HG02588 (cell line): ENCODE results near the gene CFAP97D2.
"Not testable (repeated sequence)": the region's sequence is repeated elsewhere in the genome, so short reads cannot be mapped to it uniquely, and the experiment has no call there.

Source experiments
- ATAC-seq: cut with Tn5 transposase; IDR thresholded peaks from one replicate; pipeline ENCODE4 v1.9.1; 2021; ENCODE audit warnings: mild to moderate bottlenecking, moderate library complexity; ENCODE audit not compliant: unreplicated experiment

The CFAP97D2 gene

DNA sequence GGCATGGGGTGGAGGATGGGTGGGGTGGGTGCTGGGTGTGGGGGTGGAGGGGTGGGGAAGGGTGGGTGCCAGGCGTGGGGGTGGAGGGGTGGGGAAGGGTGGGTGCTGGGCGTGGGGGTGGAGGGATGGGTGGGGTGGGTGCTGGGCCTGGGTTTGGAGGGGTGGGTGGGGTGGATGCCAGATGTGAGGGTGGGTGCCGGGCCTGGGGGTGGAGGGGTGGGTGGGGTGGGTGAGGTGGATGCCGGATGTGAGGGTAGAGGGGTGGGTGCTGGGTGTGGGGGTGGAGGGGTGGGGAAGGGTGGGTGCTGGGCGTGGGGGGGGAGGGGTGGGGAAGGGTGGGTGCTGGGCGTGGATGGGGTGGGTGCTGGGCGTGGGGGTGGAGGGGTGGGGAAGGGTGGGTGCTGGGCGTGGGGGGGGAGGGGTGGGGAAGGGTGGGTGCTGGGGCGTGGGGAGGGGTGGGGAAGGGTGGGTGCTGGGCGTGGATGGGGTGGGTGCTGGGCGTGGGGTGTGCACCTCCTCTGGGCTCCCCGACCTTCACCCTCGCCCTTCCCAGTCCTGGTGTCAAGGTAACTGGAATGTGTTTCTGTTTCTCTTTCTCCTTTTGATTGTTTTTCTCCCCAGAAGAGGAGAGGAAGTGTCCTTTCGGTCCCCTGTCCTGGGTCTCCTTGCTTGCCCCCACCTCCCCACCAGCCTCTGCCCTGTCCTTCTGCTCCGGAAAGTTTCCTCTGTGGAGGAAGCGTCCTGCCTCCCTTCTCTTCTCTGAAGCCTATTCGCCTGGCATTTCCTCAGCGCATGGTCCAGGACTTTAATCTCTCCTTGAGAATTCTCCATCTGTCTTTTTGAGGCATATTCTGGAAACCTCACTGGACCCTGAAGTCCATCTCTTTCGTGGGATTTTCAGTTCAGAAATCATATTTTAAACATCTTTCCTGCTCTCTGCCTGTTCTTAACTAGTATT is 22.9 kb upstream of the CFAP97D2 start:
- no peak for ATAC-seq

DNA sequence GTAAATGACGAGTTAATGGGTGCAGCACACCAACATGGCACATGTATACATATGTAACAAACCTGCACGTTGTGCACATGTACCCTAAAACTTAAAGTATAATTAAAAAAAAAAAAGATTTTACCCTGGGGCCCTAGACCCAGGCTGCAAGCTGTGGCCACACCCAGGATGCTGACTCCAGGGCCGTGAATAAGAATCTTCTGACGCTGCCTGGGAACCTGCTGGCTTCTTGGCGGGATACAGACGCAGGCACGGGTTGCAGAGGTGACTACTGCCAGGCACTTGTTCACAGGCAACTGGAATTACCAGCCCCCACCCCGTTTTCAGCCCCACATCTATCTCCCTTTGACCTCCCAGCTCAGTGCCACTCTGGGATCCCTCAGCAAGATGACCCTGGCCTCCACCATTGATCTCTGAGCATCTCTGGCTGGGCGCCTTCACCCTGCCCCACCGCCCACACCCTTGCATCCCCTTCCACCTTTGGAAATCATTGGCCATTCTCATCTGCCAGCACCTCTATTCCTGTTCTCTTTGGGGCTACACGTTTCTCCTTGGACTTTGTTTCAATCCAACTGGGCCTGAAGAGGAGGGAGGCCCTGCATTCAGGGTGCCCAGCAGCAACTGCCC is 21.1 kb upstream of the CFAP97D2 start:
- no peak for ATAC-seq

DNA sequence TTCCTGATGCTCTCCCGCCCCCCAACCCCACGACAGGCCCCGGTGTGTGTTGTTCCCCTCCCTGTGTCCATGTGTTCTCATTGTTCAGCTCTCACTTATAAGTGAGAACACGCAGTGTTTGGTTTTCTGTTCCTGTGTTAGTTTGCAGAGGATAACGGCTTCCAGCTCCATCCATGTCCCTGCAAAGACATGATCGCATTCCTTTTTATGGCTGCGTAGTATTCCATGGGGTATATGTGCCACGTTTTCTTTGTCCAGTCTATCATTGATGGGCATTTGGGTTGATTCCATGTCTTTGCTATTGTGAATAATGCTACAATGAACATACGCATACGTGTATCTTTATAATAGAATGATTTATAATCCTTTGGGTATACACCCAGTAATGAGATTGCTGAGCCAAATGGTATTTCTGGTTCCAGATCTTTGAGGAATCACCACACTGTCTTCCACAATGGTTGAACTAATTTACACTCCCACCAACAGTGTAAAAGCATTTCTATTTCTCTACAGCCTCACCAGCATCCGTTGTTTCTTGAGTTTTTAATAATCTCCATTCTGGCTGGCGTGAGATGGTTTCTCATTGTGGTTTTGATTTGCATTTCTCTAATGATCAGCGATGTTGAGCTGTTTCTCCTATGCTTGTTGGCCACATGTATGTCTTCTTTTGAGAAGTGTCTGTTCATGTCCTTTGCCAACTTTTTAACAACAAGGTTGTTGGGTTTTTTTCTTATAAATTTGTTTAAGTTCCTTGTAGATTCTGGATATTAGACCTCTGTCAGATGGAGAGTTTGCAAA is 20.0 kb upstream of the CFAP97D2 start:
- ATAC-seq, result not testable (repeated sequence)

DNA sequence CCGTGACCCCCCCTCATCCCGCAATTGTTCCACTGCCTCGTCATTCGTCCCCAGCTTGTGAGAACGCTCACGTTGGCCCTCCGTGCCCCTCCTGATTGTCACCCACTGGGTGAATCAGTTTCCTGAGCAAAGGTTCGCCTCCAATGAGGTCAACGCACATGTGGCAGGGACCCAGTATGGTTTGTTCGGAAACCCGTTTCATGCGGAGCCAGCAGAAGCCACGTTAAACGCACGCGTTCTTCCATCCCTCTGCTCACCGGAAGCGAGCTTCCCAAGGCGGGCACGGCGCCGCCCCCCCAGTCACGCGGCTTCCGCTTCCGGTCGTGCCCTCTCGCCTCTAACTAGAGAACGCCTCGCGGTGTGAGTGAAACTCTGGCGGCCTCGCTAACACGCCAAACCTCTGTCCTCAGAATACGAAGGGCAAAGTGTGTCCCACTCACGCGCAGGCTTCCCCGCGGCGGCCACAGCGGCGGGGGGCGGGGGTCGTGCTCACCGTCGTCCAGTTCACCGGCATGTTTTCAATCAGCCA is 18.0 kb upstream of the CFAP97D2 start:
- no peak for ATAC-seq

DNA sequence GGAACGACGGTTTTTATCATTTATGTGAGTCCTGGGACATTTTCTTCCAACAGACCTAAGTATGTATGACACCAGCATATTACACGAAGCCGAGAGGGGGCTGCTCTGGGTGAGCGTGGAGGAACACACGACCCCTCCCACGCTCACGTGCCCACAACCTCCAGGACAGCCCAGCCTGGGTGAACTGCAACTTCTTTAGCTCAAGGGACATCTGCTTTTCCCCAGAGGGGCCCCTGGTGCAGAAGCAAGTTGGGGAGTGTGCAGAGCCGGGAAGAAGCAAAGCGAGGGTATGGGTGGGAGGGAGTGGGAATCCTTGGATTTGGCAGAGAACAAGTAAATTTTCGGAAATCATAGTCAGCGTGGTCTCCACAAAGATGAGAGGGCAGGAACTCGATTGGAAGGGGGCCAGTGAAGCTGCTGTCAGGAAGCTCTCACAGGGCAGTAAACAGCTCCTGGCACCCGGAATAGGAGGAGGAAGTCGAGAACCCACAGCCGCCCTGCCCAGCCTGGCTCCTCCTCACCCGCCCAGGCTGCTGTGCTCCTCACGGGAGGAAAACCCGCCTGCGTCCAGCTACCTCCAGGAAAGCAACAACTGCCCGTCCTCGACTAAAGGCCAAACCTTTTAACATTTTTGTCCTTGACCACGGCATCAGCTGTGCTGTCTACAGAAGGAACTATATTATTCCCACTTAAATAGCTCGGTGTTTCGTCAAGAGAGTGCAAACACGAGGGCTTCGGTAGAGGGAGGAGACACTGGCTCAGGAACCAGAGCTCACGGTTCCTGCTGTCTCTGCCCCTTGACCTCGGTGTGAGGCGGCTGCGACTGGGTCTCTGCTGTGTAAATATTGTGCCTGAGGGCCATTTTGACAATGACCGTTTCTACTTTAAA is 17.2 kb upstream of the CFAP97D2 start:
- ATAC-seq, result no peak

DNA sequence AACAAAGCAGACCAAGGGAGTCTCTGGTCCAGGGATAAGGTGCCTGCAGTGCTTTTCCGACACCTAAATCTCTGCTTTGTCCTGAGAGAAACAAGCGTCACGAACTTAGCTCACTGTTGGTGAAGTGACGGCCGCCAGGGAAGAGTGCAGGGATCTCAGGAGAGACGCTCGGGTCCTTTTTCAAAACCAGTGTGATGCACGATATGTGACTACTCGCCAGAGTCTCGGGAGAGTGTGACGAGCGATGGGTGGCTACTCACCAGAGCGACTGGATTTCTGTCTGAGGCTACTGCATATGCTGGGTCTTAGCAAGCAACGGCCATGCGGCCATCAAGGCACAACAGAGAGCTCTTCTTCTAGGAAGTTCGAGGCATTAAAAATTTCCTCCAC is 16.5 kb upstream of the CFAP97D2 start:
- no peak for ATAC-seq

DNA sequence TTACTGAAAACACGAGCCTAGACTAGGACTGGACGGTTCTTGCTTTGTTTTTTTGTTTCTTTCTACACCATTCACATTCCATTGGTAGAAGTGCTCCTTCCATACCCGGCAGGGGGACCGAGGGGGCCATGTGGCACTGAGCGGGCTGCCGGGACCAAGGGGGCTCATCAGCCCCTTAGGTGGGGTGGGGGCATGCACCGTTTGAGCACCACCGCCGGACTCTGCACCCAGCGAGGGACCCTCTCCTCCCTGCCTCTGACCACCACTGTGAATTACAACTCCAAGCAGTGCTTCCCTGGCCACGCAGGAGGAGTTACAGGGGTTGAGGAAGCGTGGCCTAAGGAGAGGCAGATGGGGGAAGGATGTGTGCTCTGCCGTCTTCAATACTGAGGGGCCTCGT is 15.0 kb upstream of the CFAP97D2 start:
- no peak for ATAC-seq

DNA sequence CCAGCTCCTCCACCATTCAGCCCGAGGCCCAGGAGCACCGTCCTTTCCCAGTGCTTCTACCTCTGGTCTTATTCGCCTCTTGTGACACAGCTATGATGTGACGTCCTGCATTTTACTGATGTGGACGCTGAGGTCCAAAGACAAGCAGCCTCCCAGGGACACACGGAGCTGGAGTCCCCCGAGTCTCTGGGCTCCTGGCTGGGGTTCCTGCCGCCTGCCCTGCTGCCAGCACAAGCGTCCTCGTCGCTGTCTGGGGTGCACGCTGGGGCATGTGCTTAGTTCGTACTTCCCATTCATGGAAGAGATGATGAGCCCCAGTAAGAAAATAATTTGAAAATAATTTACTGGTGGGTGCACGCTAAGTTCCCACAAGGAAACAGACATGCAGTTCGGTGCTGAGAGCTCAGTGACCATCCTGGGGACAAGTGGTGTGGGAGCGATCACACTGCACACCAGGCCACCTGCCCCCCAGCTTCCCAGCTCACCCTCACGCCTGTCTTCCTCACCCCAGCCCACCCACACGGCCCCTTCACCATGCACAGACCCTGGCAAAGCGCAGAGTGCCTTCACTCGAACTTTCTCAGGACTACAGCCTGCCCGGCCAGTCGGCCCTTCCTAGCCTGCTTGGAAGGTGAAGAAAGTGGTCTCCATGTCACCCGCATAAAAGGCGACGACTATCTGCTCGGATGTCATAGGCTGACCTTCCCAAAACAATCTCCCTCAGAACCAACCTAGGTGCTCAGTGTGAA is 14.2 kb upstream of the CFAP97D2 start:
- ATAC-seq, result no peak

DNA sequence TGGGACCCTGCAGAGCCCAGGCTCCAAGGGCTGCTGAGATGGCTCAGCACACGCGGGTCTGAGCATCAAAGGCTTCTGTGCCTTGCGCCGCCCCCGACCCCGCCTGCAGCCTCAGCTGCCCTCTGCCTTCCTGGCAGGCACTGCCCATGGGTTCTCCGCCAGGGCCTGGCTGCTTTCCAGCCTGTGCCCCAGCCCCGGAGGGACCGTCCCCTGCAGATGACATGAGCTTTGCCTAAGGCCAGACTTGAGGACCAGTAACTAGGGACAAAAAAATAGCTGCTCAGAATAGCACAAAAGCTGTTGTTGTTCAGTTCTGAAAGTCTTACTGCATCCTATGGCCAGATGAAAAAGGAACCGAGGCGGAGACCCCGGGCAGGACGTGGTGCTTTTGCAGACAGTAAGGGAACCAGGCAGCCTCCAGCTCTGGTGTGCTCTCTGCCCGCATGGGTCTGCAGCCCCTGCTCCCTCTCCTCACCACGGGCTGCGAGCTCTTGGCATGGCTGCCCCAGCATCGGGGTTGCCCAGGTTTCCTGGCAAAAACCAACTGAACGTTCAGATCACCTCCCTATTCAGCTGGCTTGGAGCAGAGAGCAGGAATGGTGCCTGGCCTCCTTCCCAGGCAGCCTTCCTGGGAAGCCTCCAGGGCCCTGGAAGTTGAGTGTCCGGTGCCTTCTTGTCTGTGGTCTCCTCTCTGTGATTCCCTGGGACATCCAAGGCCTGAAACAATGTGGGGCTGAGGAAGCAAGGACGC is 12.5 kb upstream of the CFAP97D2 start:
- no peak for ATAC-seq

DNA sequence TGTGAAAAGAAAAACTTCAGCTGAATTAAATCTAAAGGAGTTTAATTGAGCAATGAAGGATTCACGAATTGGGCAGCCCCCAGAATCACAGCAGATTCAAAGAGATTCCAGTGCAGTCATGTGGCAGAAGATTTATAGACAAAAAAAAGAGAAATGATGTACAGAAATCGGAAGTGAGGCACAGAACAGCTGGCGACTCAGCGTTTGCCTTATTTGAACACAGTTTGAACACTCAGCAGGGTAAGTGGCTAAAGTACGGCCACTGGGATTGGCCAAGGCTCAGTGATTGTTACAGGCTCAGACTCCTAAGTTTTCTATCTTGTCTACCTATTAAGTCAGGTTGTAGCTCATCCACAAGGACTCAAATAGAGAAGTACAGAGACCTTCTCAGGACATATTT is 11.6 kb upstream of the CFAP97D2 start:
- ATAC-seq, result no peak

DNA sequence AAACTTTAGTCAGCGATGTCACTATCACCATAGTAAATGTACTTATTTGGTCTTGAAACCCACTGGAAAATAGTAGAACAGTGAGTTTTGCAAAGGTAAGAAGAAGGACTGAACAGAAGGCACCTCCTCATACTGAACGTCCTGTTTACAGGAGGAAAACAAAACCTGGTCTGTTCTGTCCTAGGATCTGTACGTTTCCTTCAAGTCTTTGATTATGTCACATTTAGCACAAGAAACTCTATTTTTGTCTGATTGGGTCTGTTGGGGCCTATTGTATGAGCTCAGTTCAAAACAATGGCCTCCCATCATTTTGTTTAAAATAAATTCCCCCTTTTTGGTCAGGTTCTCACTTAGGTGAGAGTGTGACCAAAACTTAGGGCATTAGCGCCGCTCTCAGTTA is 11.2 kb upstream of the CFAP97D2 start:
- no peak for ATAC-seq

DNA sequence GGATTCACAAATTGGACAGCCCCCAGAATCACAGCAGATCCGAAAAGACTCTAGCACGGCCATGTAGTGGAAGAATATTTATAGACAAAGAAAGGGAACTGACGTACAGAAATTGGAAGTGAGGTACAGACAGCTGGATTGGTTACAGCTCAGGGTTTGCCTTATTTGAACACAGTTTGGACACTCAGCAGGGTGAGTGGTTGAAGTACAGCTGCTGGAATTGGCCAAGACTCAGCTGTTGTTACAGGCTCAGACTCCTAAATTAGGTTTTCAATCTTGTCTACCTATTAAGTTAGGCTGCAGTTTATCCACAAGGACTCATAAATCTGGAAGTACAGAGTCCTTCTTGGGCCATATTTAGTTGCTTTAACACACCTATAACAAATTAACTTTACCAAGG is 5.8 kb upstream of the CFAP97D2 start:
- no peak for ATAC-seq

DNA sequence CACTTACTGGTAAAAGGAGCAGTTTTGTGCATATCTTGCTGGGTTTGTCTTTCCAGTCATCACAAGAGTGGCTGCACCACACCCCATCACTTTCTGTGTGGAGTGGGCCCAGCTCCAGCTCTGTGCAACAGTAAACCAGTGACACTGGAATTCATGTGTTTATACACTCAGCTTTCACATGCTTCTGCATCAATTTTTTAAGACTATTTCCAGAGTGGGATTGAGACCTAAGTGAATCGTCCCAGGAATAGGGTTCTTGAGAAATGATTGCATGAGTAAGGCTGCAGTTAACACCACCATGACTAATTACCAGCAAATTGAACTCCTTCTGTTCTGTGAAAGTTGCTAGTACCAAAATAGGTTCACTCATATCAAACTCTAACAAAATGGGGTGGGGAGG is 5.3 kb upstream of the CFAP97D2 start:
- ATAC-seq, result no peak

DNA sequence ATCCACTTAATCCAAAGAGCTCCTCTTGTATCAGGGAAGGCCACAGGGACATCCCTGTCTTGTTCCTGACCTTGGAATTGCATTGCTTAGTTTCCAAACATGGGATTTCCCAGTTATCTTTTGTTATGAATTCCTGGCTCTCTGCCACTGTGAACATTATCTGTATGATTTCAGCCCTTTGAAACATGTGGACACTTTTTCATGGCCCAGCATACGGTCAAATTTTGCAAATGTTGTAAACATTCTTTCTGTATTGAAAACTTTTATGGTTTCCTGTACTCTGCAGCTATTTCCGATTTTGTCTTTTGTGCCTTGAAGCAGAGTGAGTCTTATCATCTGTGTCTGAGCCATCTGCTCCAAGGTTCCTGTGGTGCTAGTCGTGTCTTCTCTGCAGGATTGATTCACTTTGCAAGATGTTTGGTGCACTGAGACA is 4.5 kb upstream of the CFAP97D2 start:
- ATAC-seq, result no peak

DNA sequence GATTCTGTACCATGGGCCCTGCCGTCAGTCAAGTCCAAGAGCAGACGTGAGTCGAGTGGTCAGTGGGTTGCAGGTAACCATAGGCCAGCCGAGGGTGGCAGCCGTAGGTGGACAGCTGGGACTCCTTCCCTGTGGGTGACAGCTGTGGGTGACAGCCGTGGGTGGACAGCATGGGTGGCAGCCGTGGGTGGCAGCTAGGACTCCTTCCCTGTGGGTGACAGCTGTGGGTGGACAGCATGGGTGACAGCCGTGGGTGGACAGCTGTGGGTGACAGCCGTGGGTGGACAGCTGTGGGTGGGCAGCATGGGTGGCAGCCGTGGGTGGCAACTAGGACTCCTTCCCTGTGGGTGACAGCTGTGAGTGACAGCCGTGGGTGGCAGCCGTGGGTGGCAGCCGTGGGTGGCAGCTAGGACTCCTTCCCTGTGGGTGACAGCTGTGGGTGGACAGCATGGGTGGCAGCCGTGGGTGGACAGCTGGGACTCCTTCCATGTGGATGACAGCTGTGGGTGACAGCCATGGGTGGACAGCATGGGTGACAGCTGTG is 2.6 kb upstream of the CFAP97D2 start:
- ATAC-seq, result not testable (repeated sequence)

DNA sequence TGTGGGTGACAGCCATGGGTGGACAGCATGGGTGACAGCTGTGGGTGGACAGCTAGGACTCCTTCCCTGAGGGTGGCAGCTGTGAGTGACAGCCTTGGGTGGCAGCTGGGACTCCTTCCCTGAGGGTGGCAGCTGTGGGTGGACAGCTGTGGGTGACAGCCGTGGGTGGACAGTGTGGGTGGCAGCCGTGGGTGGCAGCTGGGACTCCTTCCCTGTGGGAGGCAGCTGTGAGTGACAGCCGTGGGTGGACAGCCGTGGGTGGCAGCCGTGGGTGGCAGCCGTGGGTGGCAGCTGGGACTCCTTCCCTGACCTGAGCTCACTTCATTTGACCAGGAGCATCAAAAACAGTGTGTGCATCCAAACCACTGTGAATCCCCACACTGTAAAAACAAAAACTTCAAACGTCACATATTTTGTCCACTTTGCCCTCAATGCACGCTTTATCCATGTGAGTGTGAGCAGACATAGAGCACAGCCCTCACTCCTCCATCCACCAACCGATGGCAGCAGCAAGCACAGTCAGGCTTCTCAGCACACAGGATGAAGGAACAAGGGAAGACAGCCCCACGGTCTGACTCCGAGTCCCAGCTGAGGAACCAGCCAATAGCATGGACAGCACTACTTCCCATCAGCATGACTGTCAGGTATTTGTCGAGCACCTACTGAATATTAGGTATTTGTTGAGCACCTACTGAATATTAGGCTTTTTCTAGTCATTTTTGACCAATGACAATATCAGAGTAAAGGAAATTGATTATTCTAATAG is 1.6 kb upstream of the CFAP97D2 start:
- ATAC-seq, result no peak

DNA sequence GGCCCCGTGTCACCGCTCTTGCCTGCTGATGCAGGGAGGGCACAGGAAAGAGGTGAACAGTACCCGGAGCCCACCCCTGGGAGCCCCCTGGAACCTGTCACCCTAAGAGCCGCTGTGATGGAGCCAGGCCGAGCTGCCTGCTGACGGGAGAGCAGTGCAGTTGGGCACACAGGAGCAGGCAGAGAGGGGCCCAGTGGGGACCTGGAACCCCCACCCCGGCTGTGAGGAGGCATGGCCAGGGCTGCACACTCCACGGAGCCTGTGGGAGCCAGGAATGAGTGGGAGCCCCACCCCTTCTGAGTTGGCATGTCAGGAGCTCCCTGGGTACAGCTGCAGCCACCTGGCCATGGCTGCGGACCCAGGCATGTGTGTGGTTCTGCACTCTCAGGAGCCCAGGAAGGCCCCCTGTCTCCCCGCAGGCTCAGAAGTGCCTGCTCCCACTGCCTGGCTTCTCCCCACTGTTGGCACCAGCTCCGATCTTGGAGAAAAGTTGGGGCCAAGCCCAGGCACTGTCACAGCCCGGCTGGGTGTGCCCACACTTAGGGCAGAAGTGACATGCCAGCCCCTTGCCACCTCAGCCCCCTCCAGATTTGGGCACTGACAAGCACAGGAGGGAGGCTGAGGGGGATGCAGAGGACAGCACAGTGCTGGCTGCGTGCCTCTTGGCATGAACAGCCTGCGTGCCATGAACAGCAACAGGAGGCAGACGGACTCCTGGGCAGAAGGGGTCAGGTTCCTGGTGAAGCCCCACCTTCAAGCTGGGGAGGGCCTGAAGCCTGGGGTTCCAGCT is 6.3 kb downstream of the CFAP97D2 start:
- ATAC-seq, result no peak
